Measurements from ENCODE around the gene PTRHD1. TPM values are rescaled to one million over a fixed set of nuclear protein-coding genes. Genes with fewer than 3 reads are reported as not detected.

The PTRHD1 gene
- total RNA-seq, 1 donor from 2014 or later, result 42.7 TPM

- Mint-ChIP-seq H3K4me1 (peaks cover under 1% of the 10 kb centered on the region), H3K4me3 (no peak overlapping the region), H3K27me3 (ENCODE audit: low read depth) (no peaks in the 10 kb centered on the region), H3K36me3 (ENCODE audit: low read depth) (peaks cover 3% of the 10 kb centered on the region), H3K9me3 (no peaks in the 10 kb centered on the region), H3K27ac (ENCODE audit: unreplicated experiment) (no peak overlapping the region)
- TF ChIP-seq CTCF (conservative IDR thresholded peaks at IDR 0.05), result no peak
- no peak for DNase-seq (ENCODE audit: low read depth, low spot score)
Measured at GRCh38 chr2:24749069-24749691, 44.0 kb downstream of the PTRHD1 start.

GRCh38 chr2:24747299-24747698, 45.9 kb downstream of the PTRHD1 start:
- DNase-seq (ENCODE audit: low read depth, low spot score), result no peak
- H3K9me3 Mint-ChIP-seq, result no peaks in the 10 kb centered on the region
- no peaks in the 10 kb centered on the region for H3K27me3 Mint-ChIP-seq (ENCODE audit: low read depth)
- no peak for TF ChIP-seq CTCF (conservative IDR thresholded peaks at IDR 0.05)
- peaks cover 6% of the 10 kb centered on the region for H3K36me3 Mint-ChIP-seq (ENCODE audit: low read depth)
- no peak overlapping the region for H3K4me3 Mint-ChIP-seq
- no peak overlapping the region for H3K27ac Mint-ChIP-seq (ENCODE audit: unreplicated experiment)
- peaks cover 10% of the 10 kb centered on the region for H3K4me1 Mint-ChIP-seq

- Mint-ChIP-seq H3K27me3 (ENCODE audit: low read depth) (no peaks in the 10 kb centered on the region), H3K4me3 (no peak overlapping the region), H3K36me3 (ENCODE audit: low read depth) (peaks cover 8% of the 10 kb centered on the region), H3K27ac (ENCODE audit: unreplicated experiment) (no peak overlapping the region), H3K9me3 (no peaks in the 10 kb centered on the region), H3K4me1 (peaks cover 10% of the 10 kb centered on the region)
- no peak for DNase-seq (ENCODE audit: low read depth, low spot score)
- no peak for TF ChIP-seq CTCF (conservative IDR thresholded peaks at IDR 0.05)
Measured at GRCh38 chr2:24745825-24746224, 47.4 kb downstream of the PTRHD1 start.

GRCh38 chr2:24744356-24744755, 48.8 kb downstream of the PTRHD1 start:
- Mint-ChIP-seq H3K9me3 (no peaks in the 10 kb centered on the region), H3K4me3 (no peak overlapping the region), H3K27ac (ENCODE audit: unreplicated experiment) (no peak overlapping the region), H3K4me1 (peaks cover 10% of the 10 kb centered on the region), H3K36me3 (ENCODE audit: low read depth) (peaks cover 5% of the 10 kb centered on the region), H3K27me3 (ENCODE audit: low read depth) (no peaks in the 10 kb centered on the region)
- TF ChIP-seq CTCF (conservative IDR thresholded peaks at IDR 0.05), result no peak
- no peak for DNase-seq (ENCODE audit: low read depth, low spot score)

GRCh38 chr2:24743924-24744323, 49.3 kb downstream of the PTRHD1 start:
- Mint-ChIP-seq H3K4me3 (no peak overlapping the region), H3K27ac (ENCODE audit: unreplicated experiment) (no peak overlapping the region), H3K36me3 (ENCODE audit: low read depth) (peaks cover 5% of the 10 kb centered on the region), H3K9me3 (no peaks in the 10 kb centered on the region), H3K4me1 (peaks cover 10% of the 10 kb centered on the region), H3K27me3 (ENCODE audit: low read depth) (no peaks in the 10 kb centered on the region)
- DNase-seq (ENCODE audit: low read depth, low spot score), result no peak
- TF ChIP-seq CTCF (conservative IDR thresholded peaks at IDR 0.05), result no peak
